Glutamatergic neuron (in vitro differentiated cells): ENCODE results near the gene CRYBG1. TPM values are rescaled to one million over a fixed set of nuclear protein-coding genes. Genes with fewer than 3 reads are reported as not detected.

Experiments used
- DNase-seq: peaks from one replicate; pipeline ENCODE4 v3.0.0; 2022
- H3K27ac Mint-ChIP-seq: one replicate; pipeline ENCODE4 v1.8.0; 2020; ENCODE audit warnings: mild to moderate bottlenecking, mixed read lengths, inconsistent platforms; ENCODE audit not compliant: unreplicated experiment
- H3K27me3 Mint-ChIP-seq: one replicate; pipeline ENCODE4 v1.8.0; 2020; ENCODE audit warnings: mild to moderate bottlenecking, moderate library complexity, mixed read lengths, inconsistent platforms; ENCODE audit not compliant: unreplicated experiment
- H3K36me3 Mint-ChIP-seq: one replicate; pipeline ENCODE4 v1.8.0; 2020; ENCODE audit warnings: mild to moderate bottlenecking, mixed read lengths, inconsistent platforms; ENCODE audit not compliant: unreplicated experiment
- H3K4me1 Mint-ChIP-seq: one replicate; pipeline ENCODE4 v1.8.0; 2020; ENCODE audit warnings: mild to moderate bottlenecking, low read depth, mixed read lengths, inconsistent platforms; ENCODE audit not compliant: unreplicated experiment
- H3K4me3 Mint-ChIP-seq: one replicate; pipeline ENCODE4 v1.8.0; 2020; ENCODE audit warnings: mild to moderate bottlenecking, mixed read lengths, inconsistent platforms; ENCODE audit not compliant: unreplicated experiment
- H3K9me3 Mint-ChIP-seq: one replicate; pipeline ENCODE4 v1.8.0; 2020; ENCODE audit warnings: mild to moderate bottlenecking, moderate library complexity, mixed read lengths, inconsistent platforms; ENCODE audit not compliant: unreplicated experiment
- CTCF ChIP-seq: fragments of 200-600 bp; sonication (generic); IDR thresholded peaks from one replicate; pipeline ENCODE4 v1.5.0; 2021; ENCODE audit not compliant: partially characterized antibody, unreplicated experiment
- total RNA-seq: library from RNA; stranded (reverse); fragmentation: NEBNext Ultra II Directional; extraction: Animal tissue kit (Norgen Biotek cat#: 25700); gene quantifications from one replicate; pipeline ENCODE4 v1.2.1, GENCODE V29; 2021; ENCODE audit not compliant: unreplicated experiment

The CRYBG1 gene
- total RNA-seq, 1 donor from 2014 or later, result 0.15 TPM

- no peak overlapping the region for H3K27ac Mint-ChIP-seq
- peaks cover 4% of the 10 kb centered on the region for H3K36me3 Mint-ChIP-seq
- no peak overlapping the region for H3K4me3 Mint-ChIP-seq
- no peaks in the 10 kb centered on the region for H3K4me1 Mint-ChIP-seq
- TF ChIP-seq CTCF, result no peak
- H3K27me3 Mint-ChIP-seq, result peaks cover 2% of the 10 kb centered on the region
- DNase-seq, result no peak
- no peaks in the 10 kb centered on the region for H3K9me3 Mint-ChIP-seq
Observed at GRCh38 chr6:106600329-106600728, 239.8 kb downstream of the CRYBG1 start.

- Mint-ChIP-seq H3K36me3 (no peaks in the 10 kb centered on the region), H3K4me3 (no peak overlapping the region), H3K27me3 (no peaks in the 10 kb centered on the region), H3K9me3 (no peaks in the 10 kb centered on the region), H3K27ac (no peak overlapping the region), H3K4me1 (no peaks in the 10 kb centered on the region)
- peak; percentile 86 for TF ChIP-seq CTCF
- DNase-seq, result no peak
Observed at GRCh38 chr6:106608080-106608668, 247.7 kb downstream of the CRYBG1 start.

GRCh38 chr6:106609699-106610098, 249.2 kb downstream of the CRYBG1 start:
- DNase-seq, result peak; percentile 37
- H3K9me3 Mint-ChIP-seq, result no peaks in the 10 kb centered on the region
- peak; percentile 16 for TF ChIP-seq CTCF
- H3K4me3 Mint-ChIP-seq, result no peak overlapping the region
- H3K4me1 Mint-ChIP-seq, result no peaks in the 10 kb centered on the region
- H3K27ac Mint-ChIP-seq, result no peak overlapping the region
- H3K36me3 Mint-ChIP-seq, result no peaks in the 10 kb centered on the region
- no peaks in the 10 kb centered on the region for H3K27me3 Mint-ChIP-seq

- no peaks in the 10 kb centered on the region for H3K36me3 Mint-ChIP-seq
Observed at GRCh38 chr6:106611030-106611429, 250.5 kb downstream of the CRYBG1 start.

More at GRCh38 chr6:106611030-106611429, 250.5 kb downstream of the CRYBG1 start:
- Mint-ChIP-seq H3K27ac (no peak overlapping the region), H3K4me3 (no peak overlapping the region), H3K27me3 (no peaks in the 10 kb centered on the region), H3K4me1 (no peaks in the 10 kb centered on the region), H3K9me3 (no peaks in the 10 kb centered on the region)
- no peak for DNase-seq
- no peak for TF ChIP-seq CTCF
